SU-DHL-6 (cell line): ENCODE data around the gene TENM4.

ENCODE experiments used
- H2AFZ ChIP-seq: fragments of 200-600 bp; sonication (generic); 2 replicates; pipeline ENCODE4 v1.6.1; 2014; ENCODE audit warnings: low read depth, mild to moderate bottlenecking, moderate library complexity, mixed read lengths, antibody characterized with exemption, low read length; ENCODE audit not compliant: severe bottlenecking
- H3F3A ChIP-seq: fragments of 200-600 bp; shearing (Covaris generic); 2 replicates; pipeline ENCODE4 v1.6.0; 2016; ENCODE audit warnings: antibody characterized with exemption, mild to moderate bottlenecking; ENCODE audit not compliant: insufficient read depth
- H3K27ac ChIP-seq: fragments of 200-600 bp; sonication (generic); 2 replicates; pipeline ENCODE4 v1.5.1; 2016; ENCODE audit warnings: low read depth, mild to moderate bottlenecking, low read length, moderate library complexity, mixed read lengths
- H3K27me3 ChIP-seq: fragments of 200-600 bp; sonication (generic), shearing (Covaris generic); 2 replicates; pipeline ENCODE4 v1.6.0; 2014; ENCODE audit warnings: mild to moderate bottlenecking, low read length
- H3K36me3 ChIP-seq: fragments of 200-600 bp; sonication (generic); 2 replicates; pipeline ENCODE4 v1.6.1; 2014; ENCODE audit warnings: mild to moderate bottlenecking, low read length, mixed read lengths
- H3K4me2 ChIP-seq: fragments of 300-600, 200-600 bp; shearing (Covaris generic), sonication (generic); 2 replicates; pipeline ENCODE4 v1.6.0; 2014; ENCODE audit warnings: low read length, low read depth, mild to moderate bottlenecking; ENCODE audit not compliant: poor library complexity, severe bottlenecking
- H3K4me3 ChIP-seq: fragments of 200-600 bp; sonication (generic); 2 replicates; pipeline ENCODE4 v1.5.1; 2014; ENCODE audit warnings: antibody characterized with exemption, low read length, mild to moderate bottlenecking, mixed read lengths; ENCODE audit not compliant: insufficient read depth, poor library complexity, severe bottlenecking
- H3K79me2 ChIP-seq: fragments of 200-600 bp; sonication (generic); 2 replicates; pipeline ENCODE4 v1.6.1; 2014; ENCODE audit warnings: mild to moderate bottlenecking, low read length, moderate library complexity; ENCODE audit not compliant: insufficient read depth
- H3K9ac ChIP-seq: fragments of 200-600 bp; sonication (generic); 2 replicates; pipeline ENCODE4 v1.7.0; 2014; ENCODE audit warnings: mild to moderate bottlenecking, low read length
- H3K9me2 ChIP-seq: fragments of 200-600 bp; sonication (generic); replicated peaks from 2 replicates; pipeline ENCODE4 v1.6.1; 2014; ENCODE audit warnings: low read length; ENCODE audit not compliant: insufficient read depth
- H3K9me3 ChIP-seq: fragments of 200-600 bp; sonication (generic); 2 replicates; pipeline ENCODE4 v1.6.1; 2014; ENCODE audit warnings: low read length, mixed read lengths; ENCODE audit not compliant: insufficient read depth
- H4K20me1 ChIP-seq: fragments of 200-600 bp; sonication (generic); 2 replicates; pipeline ENCODE4 v1.6.1; 2014; ENCODE audit warnings: low read depth, mild to moderate bottlenecking, antibody characterized with exemption, low read length, moderate library complexity, mixed read lengths
- CTCF ChIP-seq: fragments of 200-600 bp; sonication (generic); IDR thresholded peaks from one replicate; pipeline ENCODE4 v1.5.1; 2017; ENCODE audit warnings: antibody characterized with exemption, mild to moderate bottlenecking, low read length, moderate library complexity; ENCODE audit not compliant: insufficient read depth, poor library complexity, severe bottlenecking
- EZH2phosphoT487 ChIP-seq: fragments of 200-600 bp; sonication (generic), shearing (Covaris generic); conservative IDR thresholded peaks from 2 replicates; pipeline ENCODE4 v1.6.1; 2018; ENCODE audit warnings: mild to moderate bottlenecking, antibody characterized with exemption, low read length, moderate library complexity, mixed read lengths

Gene TENM4

GRCh38 chr11:78699609-78700135 is 741.2 kb downstream of the TENM4 start:
- Histone ChIP-seq H3K9ac (no peak overlapping the region), H3K79me2 (no peaks in the 10 kb centered on the region), H3K36me3 (no peaks in the 10 kb centered on the region), H2AFZ (no peak overlapping the region), H3K4me3 (no peak overlapping the region), H3K4me2 (no peak overlapping the region), H3F3A (no peaks in the 10 kb centered on the region), H4K20me1 (no peaks in the 10 kb centered on the region), H3K9me2 (no peaks in the 10 kb centered on the region), H3K27ac (no peak overlapping the region), H3K9me3 (no peaks in the 10 kb centered on the region), H3K27me3 (no peaks in the 10 kb centered on the region)
- TF ChIP-seq CTCF (no peak), EZH2phosphoT487 (no peak)

- no peak overlapping the region for H2AFZ ChIP-seq
- H4K20me1 ChIP-seq: no peaks in the 10 kb centered on the region
- H3K27me3 ChIP-seq: no peaks in the 10 kb centered on the region
- no peaks in the 10 kb centered on the region for H3K36me3 ChIP-seq
- no peak overlapping the region for H3K9ac ChIP-seq
- no peaks in the 10 kb centered on the region for H3F3A ChIP-seq
- H3K4me2 ChIP-seq: no peak overlapping the region
- no peak overlapping the region for H3K4me3 ChIP-seq
- TF ChIP-seq EZH2phosphoT487 (no peak), CTCF (no peak)
- H3K9me2 ChIP-seq: no peaks in the 10 kb centered on the region
- no peak overlapping the region for H3K27ac ChIP-seq
- H3K9me3 ChIP-seq: no peaks in the 10 kb centered on the region
- H3K79me2 ChIP-seq: no peaks in the 10 kb centered on the region
Observed at GRCh38 chr11:78698612-78699011, 742.2 kb downstream of the TENM4 start.

- Histone ChIP-seq H3K27me3 (no peaks in the 10 kb centered on the region), H3K79me2 (no peaks in the 10 kb centered on the region), H3K4me3 (no peak overlapping the region), H3K4me2 (no peak overlapping the region), H3K9me3 (no peaks in the 10 kb centered on the region), H3K9ac (no peak overlapping the region), H3K36me3 (no peaks in the 10 kb centered on the region), H3F3A (no peaks in the 10 kb centered on the region), H2AFZ (no peak overlapping the region), H3K27ac (no peak overlapping the region), H4K20me1 (no peaks in the 10 kb centered on the region), H3K9me2 (no peaks in the 10 kb centered on the region)
- TF ChIP-seq EZH2phosphoT487: no peak
- TF ChIP-seq CTCF: no peak
Observed at GRCh38 chr11:78696177-78696576, 744.7 kb downstream of the TENM4 start.
